ENCODE results near the gene SNX27.

- TF ChIP-seq POLR2AphosphoS5 (IDR thresholded peaks at IDR 0.05) = no peak
- no peak for TF ChIP-seq CTCF (IDR thresholded peaks at IDR 0.05)
- no peak for TF ChIP-seq POLR2A (IDR thresholded peaks at IDR 0.05)
Observed at GRCh38 chr1:151692226-151692625, 80.4 kb downstream of the SNX27 start.
